Measurements from ENCODE around the gene SORCS2.

DNA sequence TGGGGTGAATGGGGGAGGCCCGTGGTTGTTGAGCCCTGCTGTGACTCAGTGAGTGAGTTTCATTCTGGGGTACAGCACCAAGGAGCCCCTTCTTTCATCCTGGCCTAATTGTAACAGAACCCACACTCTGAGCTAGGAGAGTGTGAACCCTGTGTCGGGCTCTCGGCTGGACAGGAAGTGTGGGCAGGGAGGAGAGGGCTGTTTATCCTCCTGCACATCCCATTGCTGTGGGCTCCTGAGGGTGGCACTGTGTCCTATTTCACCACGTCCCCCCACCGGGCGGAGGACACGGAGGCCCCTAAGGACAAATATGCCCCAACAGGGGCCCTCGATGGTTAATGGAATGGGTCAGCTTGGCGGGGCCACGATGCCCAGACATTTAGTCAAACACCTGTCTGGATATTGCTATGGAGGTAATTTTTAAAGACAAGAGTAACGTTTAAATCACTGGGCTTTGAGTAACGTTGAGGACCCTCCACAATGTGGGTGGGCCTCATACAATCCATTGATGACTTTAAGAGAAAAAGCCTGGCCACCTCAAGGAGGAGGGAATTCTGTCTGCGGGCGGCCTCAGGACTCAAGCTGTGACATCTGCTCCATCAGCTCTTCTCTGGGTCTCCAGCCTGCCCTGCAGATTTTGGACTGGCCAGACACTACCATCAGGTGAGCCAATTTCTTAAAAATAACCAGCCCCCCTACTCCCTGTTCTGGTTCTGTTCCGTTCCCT is 46.1 kb upstream of the SORCS2 start:
- TF ChIP-seq, protein P1, sequence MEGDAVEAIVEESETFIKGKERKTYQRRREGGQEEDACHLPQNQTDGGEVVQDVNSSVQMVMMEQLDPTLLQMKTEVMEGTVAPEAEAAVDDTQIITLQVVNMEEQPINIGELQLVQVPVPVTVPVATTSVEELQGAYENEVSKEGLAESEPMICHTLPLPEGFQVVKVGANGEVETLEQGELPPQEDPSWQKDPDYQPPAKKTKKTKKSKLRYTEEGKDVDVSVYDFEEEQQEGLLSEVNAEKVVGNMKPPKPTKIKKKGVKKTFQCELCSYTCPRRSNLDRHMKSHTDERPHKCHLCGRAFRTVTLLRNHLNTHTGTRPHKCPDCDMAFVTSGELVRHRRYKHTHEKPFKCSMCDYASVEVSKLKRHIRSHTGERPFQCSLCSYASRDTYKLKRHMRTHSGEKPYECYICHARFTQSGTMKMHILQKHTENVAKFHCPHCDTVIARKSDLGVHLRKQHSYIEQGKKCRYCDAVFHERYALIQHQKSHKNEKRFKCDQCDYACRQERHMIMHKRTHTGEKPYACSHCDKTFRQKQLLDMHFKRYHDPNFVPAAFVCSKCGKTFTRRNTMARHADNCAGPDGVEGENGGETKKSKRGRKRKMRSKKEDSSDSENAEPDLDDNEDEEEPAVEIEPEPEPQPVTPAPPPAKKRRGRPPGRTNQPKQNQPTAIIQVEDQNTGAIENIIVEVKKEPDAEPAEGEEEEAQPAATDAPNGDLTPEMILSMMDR (IDR thresholded peaks at IDR 0.05) = no peak
- TF ChIP-seq POLR2A (IDR thresholded peaks at IDR 0.05) = no peak

All from uterus (tissue), 2 donors.